ENCODE results near the gene TSHZ2.
"Not testable (repeated sequence)": the region's sequence is repeated elsewhere in the genome, so short reads cannot be mapped to it uniquely, and the experiment has no call there.

TSHZ2 gene

DNA sequence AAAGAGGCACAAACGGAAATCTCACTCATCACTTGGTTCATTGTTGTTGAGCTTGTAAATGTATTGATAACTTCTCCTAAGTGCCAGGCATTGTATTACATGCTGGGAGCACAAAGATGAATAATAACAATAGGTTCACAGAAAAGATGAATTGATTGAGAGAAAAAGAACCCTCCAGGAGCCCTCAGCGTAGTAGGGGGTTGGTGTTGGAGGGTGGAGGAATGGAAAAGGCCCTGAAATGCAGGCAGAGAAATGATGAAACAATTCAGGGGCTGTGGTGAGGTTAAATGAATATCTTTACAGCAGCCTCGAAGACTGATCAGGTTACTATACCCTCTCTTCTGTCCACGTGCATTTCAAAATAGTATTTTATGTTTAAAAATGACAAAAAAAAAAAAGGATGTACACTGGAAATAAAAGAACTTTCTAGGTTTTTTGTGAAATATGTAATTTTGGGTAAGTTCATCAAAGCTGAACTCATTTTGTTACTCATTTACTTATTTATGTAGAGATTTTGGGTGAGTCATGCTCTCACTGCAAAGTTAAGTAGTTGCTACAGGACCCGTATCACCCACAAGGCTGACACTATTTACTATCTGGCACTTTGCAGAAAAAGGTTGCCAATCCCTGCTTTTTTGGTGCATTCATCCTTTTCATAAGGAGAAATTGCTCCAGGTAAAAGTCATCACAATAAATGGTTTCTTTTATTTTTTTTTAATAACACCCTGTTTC, 344.2 kb downstream of the TSHZ2 start:
- no peak for DNase-seq (ENCODE audit: low spot score)

DNA sequence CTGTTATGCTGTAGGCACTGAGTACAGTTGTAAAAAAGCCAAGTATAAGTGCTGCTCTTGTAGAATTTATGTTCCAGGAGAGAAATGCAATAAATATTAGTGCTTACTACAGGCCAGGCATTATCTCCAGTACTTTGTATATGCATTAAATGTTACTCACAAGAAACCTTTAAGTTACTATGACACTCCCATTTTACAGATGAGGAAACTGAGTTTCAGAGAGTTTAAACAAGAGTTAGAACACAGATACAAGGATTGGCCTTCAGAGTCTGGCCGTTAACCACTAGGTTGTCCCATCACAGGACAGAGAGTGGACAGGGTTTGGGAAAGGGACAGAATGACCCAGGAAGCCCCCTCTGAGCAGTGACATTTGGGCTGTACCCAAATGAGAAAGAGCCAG, 347.0 kb downstream of the TSHZ2 start:
- DNase-seq (ENCODE audit: low spot score), result no peak

GRCh38 chr20:53319716-53320115, 347.6 kb downstream of the TSHZ2 start:
- DNase-seq (ENCODE audit: low spot score), result no peak

GRCh38 chr20:53320701-53321100, 348.5 kb downstream of the TSHZ2 start:
- DNase-seq (ENCODE audit: low spot score), result no peak

DNA sequence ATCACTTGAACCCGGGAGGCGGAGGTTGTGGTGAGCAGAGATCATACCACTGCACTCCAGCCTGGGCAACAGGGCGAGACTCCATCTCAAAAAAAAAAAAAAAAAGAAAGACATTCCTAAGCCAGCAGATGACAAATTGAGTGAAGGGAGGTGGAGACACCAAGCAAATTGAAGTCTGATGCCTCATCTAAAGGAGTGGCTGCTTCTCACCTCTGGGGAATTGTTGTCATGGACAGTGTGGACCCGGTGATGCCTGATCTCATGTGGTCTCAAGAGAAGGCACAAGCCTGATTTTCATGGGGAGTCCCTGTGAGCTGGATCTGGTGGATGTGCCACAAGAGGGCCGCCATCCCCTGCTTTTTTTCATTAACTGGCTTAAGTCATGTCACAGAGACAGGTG, 349.4 kb downstream of the TSHZ2 start:
- no peak for DNase-seq (ENCODE audit: low spot score)

- no peak for DNase-seq (ENCODE audit: low spot score)
Measured at GRCh38 chr20:53322651-53323050, 350.5 kb downstream of the TSHZ2 start.

DNA sequence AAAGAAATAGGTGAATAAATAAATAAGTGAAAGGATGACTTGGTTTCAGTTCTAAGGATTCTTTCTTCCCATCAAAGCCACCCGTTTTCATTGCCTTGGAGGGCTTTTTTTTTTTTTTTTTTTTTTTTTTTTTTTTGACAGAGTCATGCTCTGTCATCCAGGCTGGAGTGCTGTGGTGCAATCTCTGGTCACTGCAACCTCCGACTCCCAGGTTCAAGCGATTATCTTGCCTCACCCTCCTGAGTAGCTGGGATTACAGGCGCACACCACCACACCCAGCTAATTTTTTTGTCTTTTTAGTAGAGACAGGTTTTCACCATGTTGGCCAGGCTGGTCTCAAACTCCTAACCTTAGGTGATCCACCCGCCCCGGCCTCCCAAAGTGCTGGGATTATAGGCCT, 351.3 kb downstream of the TSHZ2 start:
- DNase-seq (ENCODE audit: low spot score), result not testable (repeated sequence)

GRCh38 chr20:53324816-53325215, 352.7 kb downstream of the TSHZ2 start:
- DNase-seq (ENCODE audit: low spot score), result no peak

DNA sequence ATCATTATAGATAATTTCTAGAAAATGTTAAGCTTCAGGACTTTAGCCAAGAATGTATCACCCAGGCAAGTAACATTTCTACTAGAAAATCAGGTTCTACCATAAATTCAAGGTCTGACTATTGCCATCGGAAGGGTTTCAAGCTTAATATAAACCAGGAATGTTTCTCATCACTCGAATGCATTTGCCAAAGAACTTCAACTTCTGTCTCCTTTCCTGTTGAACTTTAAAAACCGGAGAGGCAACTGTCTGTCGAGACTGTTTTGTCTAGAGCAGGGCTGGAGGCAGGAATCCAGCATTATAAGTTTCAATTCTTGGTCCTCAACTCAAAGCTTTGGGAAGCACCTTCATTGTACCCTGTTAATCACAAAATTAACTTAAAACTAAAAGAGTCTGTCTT, 356.8 kb downstream of the TSHZ2 start:
- no peak for DNase-seq (ENCODE audit: low spot score)

GRCh38 chr20:53329781-53330180, 357.6 kb downstream of the TSHZ2 start:
- DNase-seq (ENCODE audit: low spot score), result no peak

DNA sequence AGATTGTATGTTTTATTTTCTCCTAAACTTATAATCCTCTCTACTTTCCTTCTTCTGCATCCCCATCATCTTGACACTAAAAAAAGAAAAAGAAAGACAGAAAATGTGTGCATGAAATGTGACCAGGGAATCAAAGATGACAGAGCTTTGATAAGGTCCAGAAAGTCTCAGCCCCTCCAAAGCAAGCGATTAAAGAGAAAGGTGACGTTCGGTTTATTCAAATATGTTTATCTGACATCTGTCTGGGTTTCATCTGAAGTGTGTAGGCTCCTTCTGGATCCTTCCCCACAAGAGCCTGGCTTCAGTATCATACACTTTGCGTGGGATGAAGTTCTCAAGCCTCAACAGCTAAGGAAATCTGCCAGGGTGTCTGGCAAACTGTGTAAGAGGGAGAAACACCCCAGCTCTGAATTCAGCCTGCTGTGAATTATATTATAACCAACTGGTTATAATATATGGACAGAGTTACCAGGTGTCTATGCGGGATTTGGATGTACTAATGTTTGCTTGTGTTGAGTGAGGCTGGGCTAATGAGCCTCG, 358.5 kb downstream of the TSHZ2 start:
- DNase-seq (ENCODE audit: low spot score), result no peak

- peak; percentile 91 for DNase-seq (ENCODE audit: low spot score)
Measured at GRCh38 chr20:53331151-53331973, 359.2 kb downstream of the TSHZ2 start.

GRCh38 chr20:53332022-53332837, 360.1 kb downstream of the TSHZ2 start:
- DNase-seq (ENCODE audit: low spot score), result no peak

DNA sequence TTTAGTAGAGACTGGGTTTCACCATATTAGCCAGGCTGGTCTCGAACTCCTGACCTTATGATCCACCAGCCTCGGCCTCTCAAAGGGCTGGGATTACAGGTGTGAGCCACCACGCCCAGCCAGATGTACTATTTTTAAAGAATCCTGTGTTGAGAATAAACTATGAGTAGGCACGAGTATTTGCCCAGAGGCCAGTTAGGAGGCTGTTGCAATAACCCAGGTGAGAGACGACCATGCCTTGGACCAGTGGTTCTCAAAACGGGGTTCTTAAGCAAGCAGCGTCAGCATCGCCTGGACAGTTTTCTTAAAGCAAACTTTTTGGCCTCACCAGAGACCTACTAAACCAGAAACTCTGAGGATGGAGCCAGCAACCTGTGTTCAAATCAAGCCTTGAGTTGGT, 362.7 kb downstream of the TSHZ2 start:
- DNase-seq (ENCODE audit: low spot score), result no peak

DNA sequence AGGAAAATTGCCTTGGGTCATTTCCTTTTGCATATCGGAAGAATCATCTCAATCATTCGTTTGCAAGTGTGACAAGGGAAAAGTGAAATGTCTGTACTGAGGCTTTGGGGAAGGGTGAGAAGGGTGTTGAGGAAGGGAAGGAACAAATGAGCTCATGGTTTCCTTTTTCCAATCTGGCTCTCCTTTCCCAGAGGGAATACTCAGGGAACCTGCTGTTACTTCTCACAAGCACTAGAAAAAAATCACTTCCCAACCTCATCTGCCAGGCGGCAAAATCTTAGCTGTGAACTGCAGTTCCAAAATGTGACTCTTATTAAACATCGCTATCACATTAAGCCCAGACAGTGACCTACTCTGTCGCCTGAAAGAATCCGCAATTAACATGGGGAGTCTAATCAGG, 363.4 kb downstream of the TSHZ2 start:
- no peak for DNase-seq (ENCODE audit: low spot score)

GRCh38 chr20:53336892-53337291, 364.7 kb downstream of the TSHZ2 start:
- no peak for DNase-seq (ENCODE audit: low spot score)

DNA sequence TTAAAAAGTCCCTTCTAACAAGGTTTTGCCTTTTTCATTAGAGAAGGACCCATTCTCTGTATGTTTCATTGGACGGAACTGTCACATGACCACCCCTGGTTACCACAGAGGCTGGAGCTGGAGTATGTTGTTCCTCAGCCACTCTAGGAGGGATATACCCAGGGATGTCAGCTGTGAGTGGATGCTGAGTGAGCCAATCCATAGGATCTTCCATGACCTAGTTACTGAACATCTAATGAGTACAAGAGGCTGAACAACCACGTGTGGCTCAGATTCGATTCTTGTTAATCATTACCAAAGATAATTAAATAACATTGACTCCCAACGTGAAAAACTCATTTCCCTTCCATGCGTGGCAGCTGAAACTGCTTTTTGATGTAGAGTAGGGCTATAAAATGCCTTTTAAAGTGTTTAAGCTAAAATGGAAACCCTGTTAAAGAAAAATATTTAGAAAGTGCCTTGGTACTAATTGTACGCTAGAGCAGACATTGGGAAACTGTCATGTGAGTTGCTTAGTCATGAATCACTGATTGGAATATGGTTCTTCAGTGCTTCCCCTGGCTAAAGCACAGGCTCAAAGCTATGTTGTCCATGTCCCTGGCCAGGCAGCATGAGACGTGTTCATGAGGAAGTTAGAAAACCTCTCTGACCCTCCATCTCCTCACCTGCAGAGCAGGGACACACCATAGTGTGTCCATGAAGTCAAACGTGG, 365.4 kb downstream of the TSHZ2 start:
- DNase-seq (ENCODE audit: low spot score), result no peak

- DNase-seq (ENCODE audit: low spot score), result no peak
Measured at GRCh38 chr20:53338716-53339115, 366.6 kb downstream of the TSHZ2 start.

DNA sequence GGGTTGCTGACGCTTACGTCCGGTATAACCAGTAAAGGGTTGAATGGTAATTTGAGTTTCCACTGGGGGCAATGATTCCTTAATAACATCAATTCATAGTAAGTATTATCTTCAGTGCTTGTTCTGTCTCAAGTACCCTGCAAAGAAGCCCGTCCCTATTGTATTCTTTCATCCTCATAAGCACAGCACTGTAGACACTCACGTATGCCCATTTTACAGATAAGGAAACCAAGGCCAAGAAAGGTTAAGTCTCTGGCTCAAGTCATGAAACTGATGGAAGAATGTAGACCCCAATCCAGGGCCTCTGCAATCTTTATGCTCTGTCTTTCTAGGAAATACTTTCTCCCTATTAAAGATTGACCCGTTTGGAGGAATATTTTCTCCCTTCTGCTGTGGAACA, 370.3 kb downstream of the TSHZ2 start:
- no peak for DNase-seq (ENCODE audit: low spot score)

GRCh38 chr20:53343448-53343847, 371.3 kb downstream of the TSHZ2 start:
- no peak for DNase-seq (ENCODE audit: low spot score)

DNA sequence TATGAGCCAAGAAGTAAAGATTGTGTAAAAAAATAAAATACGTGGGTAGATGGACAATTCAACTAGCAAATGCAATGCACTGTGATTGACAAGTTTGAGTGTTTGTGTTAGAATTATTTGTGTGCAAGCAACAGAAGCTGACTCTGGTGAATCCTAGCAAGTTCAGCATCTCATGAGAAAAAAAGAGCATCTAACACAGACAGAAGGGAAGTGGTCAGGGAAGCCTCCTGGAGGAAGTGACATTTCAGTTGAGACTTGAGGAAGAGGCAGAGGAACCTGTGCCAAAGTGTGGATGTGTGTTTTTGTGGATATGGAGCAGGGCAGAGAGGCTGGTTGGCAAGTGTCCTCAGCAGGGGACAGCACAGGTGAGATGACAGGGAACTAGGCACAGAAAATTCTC, 372.7 kb downstream of the TSHZ2 start:
- DNase-seq (ENCODE audit: low spot score), result no peak

All from SW480 (cell line).